PFSK-1 (cell line): Measurements from ENCODE around the gene SMG6.

Source experiments
- FOXP2 ChIP-seq: optimal IDR thresholded peaks from 2 replicates; pipeline ENCODE3; 2011; ENCODE audit warnings: borderline replicate concordance, control low read depth, inconsistent platforms; ENCODE audit not compliant: insufficient read depth; ENCODE audit errors: extremely low read length, extremely low read depth
- POLR2AphosphoS5 ChIP-seq: IDR thresholded peaks from 2 replicates; pipeline ENCODE4 v1.6.1; 2012; ENCODE audit warnings: low read depth, mild to moderate bottlenecking, control low read depth, low read length, moderate library complexity
- REST ChIP-seq, 2 experiments: IDR thresholded peaks; 2 replicates each; pipeline versions ENCODE4 v1.6.1 to v1.8.0; 2011 to 2012; ENCODE audit warnings: low read depth in 2 of 2, low read length in 2 of 2, control low read depth in 1 of 2, inconsistent platforms in 1 of 2, mild to moderate bottlenecking in 1 of 2, moderate library complexity in 1 of 2; ENCODE audit not compliant: insufficient read depth in 1 of 2
- SIN3A ChIP-seq: IDR thresholded peaks from 2 replicates; pipeline ENCODE4 v1.6.1; 2012; ENCODE audit warnings: mild to moderate bottlenecking, low read length, moderate library complexity, borderline replicate concordance; ENCODE audit not compliant: insufficient read depth
- TAF1 ChIP-seq: IDR thresholded peaks from 2 replicates; pipeline ENCODE4 v1.6.1; 2012; ENCODE audit warnings: low read length, control low read depth, borderline replicate concordance; ENCODE audit not compliant: insufficient read depth

- TF ChIP-seq TAF1 (no peak), REST (IDR thresholded peaks at IDR 0.05; ENCODE audit: insufficient read depth in 1 of 2, low read depth in 2 of 2, low read length in 2 of 2) (no peak), SIN3A (no peak), POLR2AphosphoS5 (no peak), FOXP2 (no peak)
Observed at GRCh38 chr17:2331303-2331702, 27.7 kb upstream of the SMG6 start.
